CD4-positive, alpha-beta T cell treated with Interleukin-4 for 1 hour (primary cell): Measurements from ENCODE around the gene REC8.
A peak's percentile ranks its signal among the peaks of the same experiment; 100 is the strongest.

Source experiments
- DNase-seq, 2 donors: peaks; one replicate each; pipeline ENCODE4 v3.0.0-alpha.2; 2020 to 2022

Gene REC8

GRCh38 chr14:24171422-24172260, at the start of gene REC8:
Gene REC8 (plus strand): TSS chr14:24172080. CDS start chr14:24172553, 473 bp downstream.
- peak; percentile 73 to 88 for DNase-seq

- no peak for DNase-seq
These were observed 49.5 kb upstream of the REC8 start for GRCh38 chr14:24122416-24122815.

- DNase-seq: no peak
These were observed 49.0 kb upstream of the REC8 start for GRCh38 chr14:24122898-24123297.

- DNase-seq: no peak
These were observed 48.2 kb upstream of the REC8 start for GRCh38 chr14:24123424-24124417.

- no peak for DNase-seq
These were observed 44.9 kb upstream of the REC8 start for GRCh38 chr14:24126939-24127338.

- no peak for DNase-seq
These were observed 44.2 kb upstream of the REC8 start for GRCh38 chr14:24127673-24128072.

GRCh38 chr14:24129410-24129998, 42.4 kb upstream of the REC8 start:
- no peak for DNase-seq

- DNase-seq: no peak
These were observed 41.5 kb upstream of the REC8 start, which contains the start of gene FITM1 for GRCh38 chr14:24130380-24130716. Gene FITM1 (plus strand): TSS chr14:24130659. CDS start chr14:24131564, 905 bp downstream.

- DNase-seq: no peak
These were observed 40.9 kb upstream of the REC8 start for GRCh38 chr14:24130717-24131548.

GRCh38 chr14:24131549-24131966, 40.3 kb upstream of the REC8 start:
- DNase-seq: no peak

- peak; percentile 17 to 30 for DNase-seq
These were observed 39.7 kb upstream of the REC8 start for GRCh38 chr14:24132061-24132685.

- DNase-seq: no peak
These were observed 38.9 kb upstream of the REC8 start for GRCh38 chr14:24132976-24133375.

GRCh38 chr14:24133735-24134134, 38.1 kb upstream of the REC8 start:
- DNase-seq: no peak

GRCh38 chr14:24135584-24135833, 36.4 kb upstream of the REC8 start:
- DNase-seq: no peak

- DNase-seq: peak; percentile 92 to 96
These were observed 35.8 kb upstream of the REC8 start, which contains the start of gene PSME1 for GRCh38 chr14:24135834-24136683. Gene PSME1 (plus strand): TSS chr14:24136194. CDS start chr14:24136263, 69 bp downstream.

- DNase-seq: no peak
These were observed 35.0 kb upstream of the REC8 start for GRCh38 chr14:24136684-24137528.

GRCh38 chr14:24137529-24138395, 34.1 kb upstream of the REC8 start:
- no peak for DNase-seq

- no peak for DNase-seq
These were observed 33.2 kb upstream of the REC8 start for GRCh38 chr14:24138396-24139271.
